NCI-H524 (cell line): ENCODE measurements around the gene STAMBP.

Experiments
- DNase-seq, 2 experiments: peaks; one replicate each; lab custom pipeline; 2025; lab: John Stamatoyannopoulos, UW

The STAMBP gene

DNA sequence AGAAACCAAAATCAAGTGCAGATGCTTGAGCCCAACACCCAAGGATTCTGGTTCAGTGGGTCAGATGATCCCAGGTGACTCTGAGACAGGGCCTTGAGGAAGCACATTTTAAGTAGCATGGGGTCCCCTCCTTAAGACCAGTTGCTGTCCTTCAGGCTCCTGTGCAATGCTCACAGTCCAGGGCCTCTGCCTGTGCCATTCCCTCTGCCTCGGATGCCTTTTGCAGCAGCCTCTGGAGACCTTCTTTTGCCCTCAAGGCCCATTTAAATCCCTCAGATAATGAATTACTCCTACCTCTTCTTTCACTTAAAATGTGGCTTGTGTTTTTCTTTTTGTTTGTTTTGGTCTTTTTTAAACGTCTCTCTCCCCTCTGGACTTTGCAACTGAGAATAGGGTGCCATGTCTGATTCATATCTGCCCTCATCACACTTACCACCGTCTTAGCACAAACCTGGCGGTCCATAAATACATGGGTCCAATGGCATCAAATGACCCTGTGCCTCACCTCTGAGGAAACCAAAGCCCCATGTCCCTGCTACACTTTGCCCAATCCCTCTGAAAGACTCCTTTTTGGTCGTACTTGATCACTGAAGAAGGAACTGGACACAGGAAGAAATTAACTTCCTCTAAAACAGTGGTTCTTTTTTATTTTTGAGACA is 78.2 kb downstream of the STAMBP start:
- DNase-seq: no peak

DNA sequence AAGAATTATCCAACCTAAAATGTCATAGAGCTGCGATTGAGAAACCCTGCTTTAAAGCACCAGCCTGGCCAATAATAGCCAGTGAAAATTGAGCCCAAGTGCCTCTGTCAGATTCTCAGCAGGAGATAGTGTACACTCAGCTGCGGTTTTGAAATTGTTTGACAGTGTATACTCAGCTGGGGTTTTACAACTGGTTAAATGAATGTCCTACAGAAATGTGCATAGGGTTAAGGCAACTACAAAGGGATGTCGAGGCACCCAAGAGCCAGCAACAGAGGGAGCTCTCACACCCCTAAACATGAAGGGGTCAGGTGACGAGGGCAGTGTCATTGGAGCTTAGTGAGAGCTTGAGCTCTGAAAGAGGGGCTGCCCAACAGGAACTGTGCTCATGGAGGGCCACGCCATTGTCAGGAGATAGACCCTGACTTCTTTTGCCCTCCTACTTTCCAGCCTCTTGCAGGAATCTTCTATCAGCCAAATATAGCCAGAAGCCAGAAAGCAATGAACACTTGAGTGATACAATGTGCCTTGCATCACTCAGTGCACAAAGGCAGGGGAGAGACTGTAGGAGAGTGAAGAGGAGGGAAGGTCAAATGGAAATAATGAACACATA is 79.2 kb downstream of the STAMBP start:
- DNase-seq: peak in 1 of 2 experiments; percentile 4

DNA sequence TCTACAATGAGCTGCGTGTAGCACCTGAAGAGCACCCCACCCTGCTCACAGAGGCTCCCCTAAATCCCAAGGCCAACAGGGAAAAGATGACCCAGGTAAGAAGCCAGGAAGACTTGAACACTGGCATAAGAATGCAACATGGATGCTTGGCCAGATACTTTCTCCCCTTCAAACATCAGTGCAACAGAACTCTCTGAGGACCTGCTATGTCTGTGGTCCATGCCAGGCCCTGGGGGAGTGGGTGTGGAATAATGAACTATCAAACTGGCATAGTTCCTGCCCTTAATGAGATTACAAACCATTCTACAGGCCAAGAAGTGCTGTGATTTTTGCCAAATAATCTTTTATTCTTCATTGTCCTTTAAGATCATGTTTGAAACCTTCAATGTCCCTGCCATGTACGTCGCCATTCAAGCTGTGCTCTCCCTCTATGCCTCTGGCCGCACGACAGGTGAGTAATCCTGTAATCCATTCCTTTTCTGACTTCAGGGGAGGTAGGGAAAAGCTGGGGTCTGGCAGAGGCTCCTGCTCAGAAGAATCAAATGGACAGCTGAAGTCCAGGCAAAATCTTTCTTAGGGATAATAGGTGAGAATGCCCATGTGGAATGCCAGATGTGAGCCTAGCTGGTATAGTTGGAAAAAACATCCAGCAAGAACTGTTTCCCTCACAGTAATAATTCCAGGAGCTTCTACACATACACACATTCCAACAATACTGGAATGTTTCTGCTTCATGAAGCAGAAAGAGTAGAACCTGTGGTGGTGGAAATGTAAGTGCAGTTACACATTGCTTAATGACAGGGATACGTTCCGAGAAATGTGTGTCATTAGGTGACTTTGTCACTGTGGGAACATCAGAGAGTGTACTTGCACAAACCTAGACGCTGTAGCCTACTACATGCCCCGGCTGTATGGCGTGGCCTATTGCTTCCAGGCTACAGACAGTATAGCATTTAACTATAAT is 80.2 kb downstream of the STAMBP start:
- DNase-seq: no peak

DNA sequence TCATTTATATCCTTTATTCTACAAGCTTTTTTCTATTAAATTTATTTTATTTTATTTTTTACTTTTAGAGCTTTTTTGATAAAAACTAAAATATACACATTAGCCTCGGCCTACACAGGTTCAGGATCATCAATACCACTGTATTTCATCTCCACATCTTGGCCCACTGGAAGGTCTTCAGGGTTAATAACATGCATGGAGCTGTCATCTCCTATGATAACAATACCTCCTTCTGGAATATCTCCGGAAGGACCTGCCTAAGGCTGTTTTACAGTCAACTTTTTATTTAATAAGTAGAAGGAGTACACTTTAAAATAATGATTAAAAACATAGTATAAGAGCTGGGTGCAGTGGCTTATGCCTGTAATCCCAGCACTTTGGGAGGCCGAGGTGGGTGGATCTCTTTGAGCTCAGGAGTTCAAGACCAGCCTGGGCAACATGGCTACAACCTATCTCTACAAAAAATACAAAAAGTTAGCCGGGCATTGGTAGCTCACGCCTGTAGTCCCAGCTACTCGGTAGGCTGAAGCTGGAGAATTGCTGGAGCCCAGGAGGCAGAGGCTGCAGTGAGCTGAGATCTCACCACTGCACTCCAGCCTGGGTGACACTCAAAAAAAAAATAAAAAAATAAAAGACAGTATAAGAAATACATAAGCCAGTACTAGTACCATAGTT is 82.2 kb downstream of the STAMBP start:
- no peak for DNase-seq

DNA sequence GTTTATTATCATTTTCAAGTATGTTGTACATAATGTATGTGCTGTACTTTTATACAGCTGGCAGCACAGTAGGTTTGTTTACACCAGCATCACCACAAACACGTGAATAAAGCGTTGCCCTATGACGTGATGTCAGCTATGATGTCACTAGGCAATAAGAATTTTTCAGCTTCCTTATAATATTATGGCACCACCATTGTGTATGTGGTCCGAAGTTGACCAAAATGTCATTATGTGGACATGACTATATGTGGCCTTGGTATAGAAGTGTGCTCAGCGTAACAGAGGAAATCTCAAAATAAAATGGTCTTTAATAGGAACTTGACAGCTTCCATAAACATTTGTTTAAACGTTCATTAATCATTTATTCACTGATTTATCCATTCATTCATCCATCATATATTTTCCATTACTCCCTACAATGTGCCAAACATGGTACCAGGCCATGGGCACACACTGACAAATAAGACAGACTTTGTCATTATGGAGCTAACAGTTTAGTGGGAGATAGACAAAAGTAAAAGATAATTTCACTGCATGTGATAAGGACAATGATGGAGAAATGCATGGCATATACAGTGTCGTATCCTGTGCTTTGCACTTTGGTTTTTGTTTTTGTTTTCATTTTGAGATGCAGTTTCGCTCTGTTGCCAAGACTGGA is 82.9 kb downstream of the STAMBP start:
- DNase-seq: no peak

DNA sequence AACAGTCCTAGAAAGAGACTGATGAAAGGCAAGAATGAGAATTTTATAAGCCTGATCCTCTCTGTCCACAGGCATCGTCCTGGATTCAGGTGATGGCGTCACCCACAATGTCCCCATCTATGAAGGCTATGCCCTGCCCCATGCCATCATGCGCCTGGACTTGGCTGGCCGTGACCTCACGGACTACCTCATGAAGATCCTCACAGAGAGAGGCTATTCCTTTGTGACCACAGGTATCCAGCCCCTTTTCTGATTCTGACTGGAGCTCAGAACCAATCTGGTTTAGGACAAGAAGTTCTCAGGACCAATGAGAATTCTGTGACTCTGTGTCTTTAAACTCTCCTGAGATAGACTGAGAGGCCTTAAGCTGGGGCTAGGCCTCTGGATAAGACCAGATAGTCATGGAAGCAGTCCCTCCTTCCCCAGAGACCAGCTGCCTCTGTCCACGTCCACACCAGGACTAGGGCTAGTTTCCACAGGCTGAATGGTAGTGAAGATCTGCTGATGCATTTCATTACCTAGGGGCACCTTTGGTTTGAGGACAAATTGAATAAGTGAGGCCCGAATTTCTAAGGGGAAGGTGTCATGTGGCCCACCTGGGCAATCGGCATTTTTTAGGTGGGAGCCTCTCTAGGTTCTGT is 84.8 kb downstream of the STAMBP start:
- DNase-seq: no peak

GRCh38 chr2:73914667-73915066 is 85.9 kb downstream of the STAMBP start:
- no peak for DNase-seq

DNA sequence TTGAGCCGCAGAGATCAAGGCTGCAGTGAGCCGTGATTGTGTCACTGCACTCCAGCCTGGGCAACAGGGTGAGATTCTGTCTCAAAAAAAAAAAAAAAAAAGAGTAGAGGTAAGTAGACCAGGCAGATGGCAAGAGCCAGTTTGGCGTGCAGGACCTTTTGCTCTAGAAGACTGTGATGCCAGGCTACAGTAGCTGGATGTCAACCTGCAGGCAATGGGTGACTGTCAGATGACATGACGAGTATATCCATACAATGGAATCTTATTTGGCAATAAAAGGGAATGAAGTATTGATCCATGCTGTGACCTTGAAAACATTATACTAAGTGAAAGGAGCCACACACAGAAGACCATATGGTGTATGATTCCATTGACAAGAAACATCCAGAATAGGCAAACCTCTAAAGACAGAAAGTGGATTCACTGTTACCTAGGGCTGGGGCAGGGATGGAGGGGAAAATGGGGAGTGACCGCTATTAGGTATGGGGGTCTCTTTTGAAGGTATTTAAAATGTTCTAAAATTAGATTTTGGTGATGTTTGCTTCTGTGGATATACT is 86.8 kb downstream of the STAMBP start:
- no peak for DNase-seq

GRCh38 chr2:73916666-73917065 is 87.9 kb downstream of the STAMBP start:
- DNase-seq: no peak

GRCh38 chr2:73917296-73917695 is 88.5 kb downstream of the STAMBP start:
- DNase-seq: no peak

- DNase-seq: no peak
Observed at GRCh38 chr2:73917696-73918207, 89.0 kb downstream of the STAMBP start.

- no peak for DNase-seq
Observed at GRCh38 chr2:73918856-73919255, 90.1 kb downstream of the STAMBP start.

DNA sequence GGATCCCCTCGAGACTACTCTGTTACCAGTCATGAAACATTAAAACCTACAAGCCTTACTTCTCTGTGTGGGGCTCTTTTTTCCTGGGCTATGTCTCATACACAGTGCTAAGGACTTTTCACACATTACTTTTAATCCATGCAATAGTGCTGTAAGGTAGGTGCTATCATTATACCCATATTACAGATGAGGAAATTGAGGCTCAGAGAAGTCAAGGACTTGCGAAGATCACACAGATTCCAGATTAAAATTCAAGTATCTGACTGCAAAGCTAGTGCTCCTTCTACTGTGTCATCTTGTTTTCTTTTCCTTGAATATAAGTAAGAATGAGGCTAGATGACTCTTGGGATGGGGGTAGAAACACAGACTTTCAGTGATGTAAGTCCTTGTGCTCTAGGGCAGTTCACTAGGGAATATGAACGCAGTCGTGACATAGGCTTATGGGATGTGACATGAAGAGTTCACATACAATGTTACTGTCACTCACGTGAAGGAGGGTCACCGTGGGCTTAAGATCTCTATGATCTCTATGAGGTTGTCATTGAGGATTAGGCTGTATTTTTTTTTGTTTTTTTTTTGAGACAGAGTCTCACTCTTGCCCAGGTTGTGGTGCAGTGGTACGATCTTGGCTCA is 91.0 kb downstream of the STAMBP start:
- no peak for DNase-seq

DNA sequence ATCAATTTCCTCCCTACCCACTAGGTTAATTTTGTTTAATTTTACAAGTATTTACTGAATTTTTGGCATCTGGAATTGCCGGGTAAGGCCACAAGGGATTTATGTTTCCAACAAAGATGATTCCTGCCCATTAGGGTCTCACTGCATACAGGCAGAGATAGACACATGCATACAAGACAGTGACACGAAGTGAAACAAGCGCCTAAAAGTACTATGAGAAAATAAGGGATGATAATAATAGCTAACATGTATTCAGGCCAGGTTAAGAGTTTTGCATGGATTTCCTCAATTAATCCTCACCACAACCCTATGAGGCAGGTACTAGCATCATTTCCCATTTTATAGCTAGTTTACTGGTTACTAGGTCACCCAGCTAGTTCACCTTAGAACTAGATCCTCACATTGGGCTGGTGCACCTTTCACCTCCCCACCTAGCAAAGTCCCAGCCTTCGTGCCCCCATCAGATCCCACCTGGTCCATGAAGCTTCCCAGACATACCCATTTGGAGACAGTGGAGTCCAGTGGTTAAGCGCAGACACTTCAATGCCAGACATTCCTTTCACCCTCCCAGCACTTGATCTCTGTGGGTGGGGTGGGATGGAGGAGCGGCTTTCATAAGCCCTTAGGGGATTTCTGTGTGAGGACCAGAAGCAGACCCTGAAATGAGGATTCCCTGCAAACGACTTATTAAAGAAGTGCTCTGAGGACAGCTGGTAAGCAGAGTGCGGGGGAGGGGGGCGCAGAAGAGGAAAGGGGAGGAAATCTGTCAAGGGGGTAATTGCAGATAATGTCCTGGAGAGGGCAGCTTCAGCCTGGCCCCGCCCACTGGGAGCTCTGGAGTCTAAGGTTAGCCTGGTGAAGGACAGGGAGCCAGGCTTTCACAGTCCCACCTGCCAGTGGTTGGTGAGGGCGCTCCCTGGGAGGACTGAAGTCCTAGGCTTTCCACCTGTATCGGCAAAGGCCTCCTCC is 92.1 kb downstream of the STAMBP start:
- peak; percentile 78 to 87 for DNase-seq

- DNase-seq: no peak
Observed at GRCh38 chr2:73921581-73921980, 92.8 kb downstream of the STAMBP start.

GRCh38 chr2:73922681-73923080 is 93.9 kb downstream of the STAMBP start:
- no peak for DNase-seq
